SHP77 (cell line): ENCODE data around the gene KLK11.
"Not testable (repeated sequence)": the region's sequence is repeated elsewhere in the genome, so short reads cannot be mapped to it uniquely, and the experiment has no call there.

Experiments
- DNase-seq, 2 experiments: peaks; one replicate each; lab custom pipeline; 2025; lab: John Stamatoyannopoulos, UW

KLK11 gene

DNA sequence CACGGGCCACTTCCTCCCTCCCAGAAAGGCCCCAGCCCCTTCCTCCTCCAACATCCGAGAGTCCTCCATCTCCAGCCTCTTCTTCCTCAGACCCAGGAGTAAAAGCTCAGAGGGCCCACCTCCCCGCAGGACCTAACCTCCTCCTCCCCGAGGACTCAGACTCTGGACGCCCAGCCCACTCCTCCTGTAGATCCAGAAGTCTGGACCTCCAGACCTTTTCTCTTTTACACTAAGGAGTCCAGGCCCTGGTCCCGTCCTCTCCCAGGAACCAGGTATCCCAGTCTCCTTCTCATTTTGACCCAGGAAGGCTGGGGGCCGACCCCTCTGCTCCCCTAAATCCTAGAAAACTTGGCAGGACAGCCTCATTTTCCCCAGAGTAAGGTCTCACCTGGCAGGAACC lies 23.1 kb downstream of the KLK11 start:
- no peak for DNase-seq

DNA sequence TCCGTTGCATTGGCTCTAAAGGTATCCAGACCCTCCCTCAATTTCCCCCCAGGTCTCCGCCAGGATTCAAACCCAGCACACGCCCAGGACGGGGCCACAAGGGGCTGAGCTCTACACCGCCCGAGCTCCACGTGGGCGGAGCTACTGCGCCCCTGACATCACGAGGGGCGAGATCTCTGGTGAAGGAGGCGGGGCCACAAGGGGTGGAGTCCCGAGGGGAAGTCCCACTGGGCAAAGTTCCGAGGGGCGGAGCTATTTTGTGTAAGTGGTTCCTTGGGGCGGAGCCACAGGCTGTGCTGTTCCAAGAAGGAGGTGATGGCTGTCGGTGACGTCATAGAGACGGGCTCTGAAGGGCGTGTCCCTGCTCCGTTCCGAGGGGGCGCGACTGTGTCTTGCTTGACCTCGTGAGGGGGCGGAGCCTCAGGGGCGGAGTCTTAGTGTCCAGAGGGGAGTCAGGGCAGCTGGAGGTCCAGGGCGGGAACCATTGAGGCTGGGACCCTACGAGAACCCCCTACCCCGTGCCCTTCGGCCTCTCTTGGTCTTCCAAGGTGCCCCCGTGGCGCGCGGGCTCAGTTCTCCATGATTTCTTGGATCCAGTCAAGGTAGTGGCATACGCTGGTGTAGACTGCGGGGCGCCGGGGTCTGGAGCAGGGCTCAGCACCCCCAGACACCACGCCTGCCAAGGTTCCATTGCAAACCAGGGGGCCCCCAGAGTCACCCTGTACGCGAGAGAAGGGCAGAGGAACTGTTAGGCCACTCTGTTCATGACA lies 23.7 kb downstream of the KLK11 start:
- DNase-seq = no peak

DNA sequence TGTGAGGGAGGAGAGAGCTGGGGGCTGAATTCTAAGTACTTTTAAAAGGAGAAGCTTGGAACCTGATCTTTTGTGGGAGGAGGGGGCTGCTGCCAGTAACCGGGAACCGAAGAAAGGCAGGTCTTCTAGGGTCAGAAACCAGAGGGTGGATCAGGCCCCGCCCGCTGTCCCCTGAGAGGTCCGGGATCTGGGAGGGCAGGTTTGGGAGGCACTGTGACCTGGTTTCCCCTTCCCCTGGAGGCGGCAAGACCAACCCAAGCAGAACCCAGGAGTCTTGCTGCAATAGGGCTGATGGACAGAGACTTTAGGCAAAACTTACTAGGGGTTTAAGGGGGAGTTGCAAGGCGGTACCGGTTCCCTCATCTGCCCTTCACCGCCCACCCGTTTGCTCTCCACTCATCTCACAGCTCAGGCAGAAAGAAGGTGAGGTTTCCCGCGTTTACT lies 24.3 kb downstream of the KLK11 start:
- DNase-seq = no peak

DNA sequence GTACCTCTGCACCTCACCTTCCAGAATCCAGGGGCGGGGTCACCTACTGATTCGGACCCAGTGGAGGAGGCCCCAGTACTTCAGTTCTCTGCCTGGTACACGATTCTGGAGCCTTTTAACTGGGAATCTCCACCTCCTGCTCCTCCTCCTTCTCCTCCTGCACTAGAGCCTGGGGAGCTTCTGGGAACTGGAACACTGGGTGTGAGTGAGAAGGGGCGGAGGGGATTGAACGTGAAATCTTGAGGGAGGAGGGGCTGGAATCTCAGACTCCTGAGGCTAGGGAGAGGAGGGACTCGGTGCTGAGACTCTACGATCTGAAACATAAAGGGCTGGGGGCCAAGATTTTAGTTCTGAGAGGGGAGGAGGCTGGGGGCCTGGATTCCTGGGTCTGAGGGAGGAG lies 24.9 kb downstream of the KLK11 start, which contains the start of gene KLK8:
TSS of gene KLK8 (minus strand) at position 90 of the 400 bp plus-strand sequence. CDS start 437 bp downstream, outside the sequence.
- DNase-seq = no peak

DNA sequence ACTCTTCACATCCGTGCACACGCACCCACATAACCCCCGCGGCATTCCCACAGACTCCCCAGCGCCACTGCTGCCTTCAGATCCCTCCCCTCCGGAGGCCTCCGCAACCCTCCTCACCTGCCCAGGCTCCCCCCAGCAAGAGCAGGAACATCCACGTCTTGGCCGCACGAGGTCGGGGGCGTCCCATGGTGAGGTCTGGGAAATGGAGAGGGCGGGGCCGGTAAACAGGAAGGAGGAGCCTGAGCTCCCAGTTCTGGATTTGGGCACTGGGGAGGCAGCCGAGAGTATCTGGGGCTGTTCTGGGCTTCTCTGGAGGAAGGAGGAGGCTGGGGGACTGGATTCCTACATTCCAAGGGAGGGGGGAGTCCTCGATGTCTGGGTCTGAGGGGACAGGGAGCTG lies 25.4 kb downstream of the KLK11 start:
- no peak for DNase-seq

DNA sequence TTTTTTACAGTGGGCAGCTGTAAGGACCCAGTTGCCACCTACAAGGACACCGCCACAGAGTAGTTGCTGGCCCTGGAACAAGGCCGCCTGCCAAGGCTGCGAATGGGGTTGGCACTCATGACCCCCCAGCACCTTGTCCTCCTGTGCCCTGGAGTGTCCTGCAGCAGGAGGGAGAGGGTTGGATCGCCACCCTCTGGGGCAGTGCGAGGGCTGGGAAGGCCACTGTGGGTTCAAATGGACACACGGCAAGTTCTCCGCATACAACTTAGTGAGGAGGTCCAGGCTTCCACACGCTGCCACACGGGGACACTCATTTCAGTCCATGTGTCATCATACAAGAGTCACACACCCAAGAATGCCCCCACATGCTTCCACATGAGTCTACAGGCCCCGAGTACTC lies 26.0 kb downstream of the KLK11 start:
- DNase-seq = no peak

DNA sequence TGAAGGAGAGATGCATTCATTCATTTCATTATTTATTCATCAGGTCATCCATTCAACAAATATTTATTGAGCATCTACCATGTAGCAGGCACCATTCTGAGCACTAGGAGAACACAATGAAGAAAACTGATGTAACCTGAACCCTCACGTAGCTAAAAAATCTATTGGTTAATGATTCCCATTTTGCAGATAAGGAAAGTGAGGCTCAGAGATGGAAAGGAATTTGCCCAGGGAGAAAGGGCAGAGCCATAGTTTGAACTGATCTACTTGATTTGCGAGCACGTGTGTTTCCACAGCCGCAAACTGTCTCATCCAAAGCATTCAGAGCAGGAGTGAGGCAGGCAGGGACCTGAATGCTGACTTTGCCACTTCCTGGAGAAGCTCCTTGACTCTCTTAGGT lies 27.7 kb downstream of the KLK11 start:
- DNase-seq = no peak

DNA sequence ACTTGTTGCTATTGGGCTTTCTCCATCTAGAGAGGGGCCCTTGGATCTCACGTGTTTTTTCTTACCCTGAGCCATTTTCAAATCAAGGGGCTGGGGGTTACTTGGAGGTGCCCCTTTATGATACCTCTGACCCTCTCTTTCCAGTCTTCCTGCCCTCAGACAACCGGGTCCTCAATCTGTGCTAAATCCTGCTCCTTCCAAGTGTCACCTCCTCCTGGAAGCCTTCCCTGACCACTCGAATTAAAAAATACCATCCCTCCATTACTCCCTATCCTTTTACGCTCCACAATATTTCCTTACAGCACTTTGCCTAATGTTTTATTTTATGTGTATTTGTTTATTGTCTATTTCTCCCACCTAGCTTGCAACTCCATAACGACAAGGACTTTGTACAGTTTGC lies 28.4 kb downstream of the KLK11 start:
- no peak for DNase-seq

DNA sequence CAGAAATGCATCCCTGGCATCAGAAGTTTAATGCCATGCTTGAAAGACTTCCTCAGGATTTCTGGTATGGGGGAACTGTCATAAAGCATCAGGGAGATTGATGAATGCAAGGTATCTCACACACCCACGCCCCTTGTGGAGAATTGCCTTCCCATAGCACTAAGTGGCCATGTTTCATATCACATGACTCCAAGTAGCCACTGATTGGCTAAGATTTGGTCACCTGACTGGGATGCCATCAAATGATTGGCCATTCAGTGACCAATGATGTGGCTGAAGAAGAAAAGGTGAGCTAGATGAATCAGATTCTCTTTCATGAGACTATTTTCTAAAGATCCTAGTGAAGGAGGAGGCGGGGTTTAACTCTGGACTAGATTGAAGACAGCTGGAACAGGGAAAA lies 32.3 kb downstream of the KLK11 start:
- DNase-seq = no peak

DNA sequence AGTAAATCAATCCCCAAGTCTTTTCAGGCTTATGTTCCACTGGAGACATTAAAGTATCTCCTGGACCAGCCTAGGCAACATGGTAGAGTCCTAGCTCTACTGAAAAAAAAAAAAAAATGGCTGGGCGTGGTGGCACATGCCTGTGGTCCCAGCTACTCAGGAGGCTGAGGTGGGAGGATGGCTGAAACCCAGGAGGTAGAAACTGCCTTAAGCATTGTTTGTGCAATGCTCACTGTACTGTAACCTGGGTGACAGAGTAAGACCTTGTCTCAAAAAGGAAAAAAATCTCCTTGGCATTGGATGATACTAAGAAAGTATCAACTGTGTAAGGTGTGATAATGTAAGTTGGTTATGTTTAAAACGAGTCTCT lies 33.8 kb downstream of the KLK11 start:
- no peak for DNase-seq

DNA sequence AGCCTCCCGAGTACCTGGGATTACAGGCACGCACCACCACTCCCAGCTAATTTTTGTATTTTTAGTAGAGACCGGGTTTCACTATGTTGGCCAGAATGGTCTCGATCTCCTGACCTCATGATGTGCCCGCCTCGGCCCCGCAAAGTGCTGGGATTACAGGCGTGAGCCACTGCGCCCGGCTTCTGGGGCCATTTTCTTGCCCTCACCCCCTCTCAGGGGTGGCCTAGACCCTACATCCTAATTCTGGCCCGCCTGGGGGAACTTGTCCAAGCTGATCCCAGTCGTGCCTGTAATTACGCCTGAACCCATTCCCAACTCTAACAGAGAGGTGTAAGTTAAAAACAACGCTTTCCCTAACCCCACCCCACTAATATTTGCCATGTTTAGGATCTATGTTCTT lies 42.0 kb downstream of the KLK11 start:
- not testable (repeated sequence) for DNase-seq

DNA sequence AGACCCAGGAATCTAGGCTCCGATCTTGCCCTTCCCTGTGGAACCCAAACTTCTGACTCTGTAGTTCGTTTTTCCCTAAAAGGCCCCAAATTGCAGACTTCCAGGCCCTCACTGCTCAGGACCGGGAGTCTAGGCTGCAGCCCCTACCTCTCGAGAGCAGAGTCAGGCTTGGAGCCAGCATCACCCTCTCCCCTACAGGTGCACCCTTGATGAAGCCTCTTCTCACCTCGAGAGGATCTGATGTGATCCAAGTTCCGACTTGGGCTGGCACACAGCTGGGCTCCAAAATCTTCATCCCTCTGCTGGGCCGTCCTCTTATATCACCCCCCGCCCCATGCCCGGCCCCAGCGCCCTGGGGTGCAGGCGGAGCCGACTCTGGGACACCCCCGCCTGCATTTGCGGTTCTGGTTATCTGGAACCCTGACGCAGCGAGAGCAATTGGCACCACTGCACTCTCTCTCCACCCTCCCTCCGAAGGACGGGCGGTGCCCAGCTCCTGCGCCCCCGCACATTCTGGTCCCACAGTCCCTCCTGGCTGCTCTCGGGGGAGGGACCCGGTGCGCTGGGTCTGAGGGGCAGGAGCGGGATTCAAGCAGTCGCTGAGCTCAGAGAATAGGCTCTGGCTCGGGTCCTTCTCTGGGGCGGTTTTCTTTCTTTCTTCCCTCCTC lies 42.7 kb downstream of the KLK11 start, which contains the start of gene KLK7:
TSS of gene KLK7 (minus strand) at position 293 of the 668 bp plus-strand sequence. CDS start 1,518 bp downstream, outside the sequence.
- no peak for DNase-seq

DNA sequence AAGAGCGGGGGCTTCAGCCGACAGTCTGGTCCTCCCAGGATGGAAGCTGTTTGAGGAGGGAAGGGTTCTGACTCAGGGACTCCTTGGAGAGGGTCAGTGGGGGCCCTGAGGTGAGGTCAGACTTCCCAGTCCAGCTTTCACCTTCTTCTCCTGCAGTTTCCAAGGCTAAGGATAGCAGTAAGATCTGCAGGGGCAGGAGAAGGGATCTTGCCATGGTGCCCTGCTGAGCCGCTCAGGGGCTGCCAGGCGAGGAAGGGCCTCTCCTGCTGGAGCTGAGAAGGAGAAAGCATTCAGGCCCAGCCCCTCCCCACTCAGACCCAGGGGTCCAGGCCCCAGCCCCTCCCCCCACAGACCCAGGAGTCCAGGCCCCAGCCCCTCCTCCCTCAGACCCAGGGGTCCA lies 44.2 kb downstream of the KLK11 start:
- DNase-seq = no peak

DNA sequence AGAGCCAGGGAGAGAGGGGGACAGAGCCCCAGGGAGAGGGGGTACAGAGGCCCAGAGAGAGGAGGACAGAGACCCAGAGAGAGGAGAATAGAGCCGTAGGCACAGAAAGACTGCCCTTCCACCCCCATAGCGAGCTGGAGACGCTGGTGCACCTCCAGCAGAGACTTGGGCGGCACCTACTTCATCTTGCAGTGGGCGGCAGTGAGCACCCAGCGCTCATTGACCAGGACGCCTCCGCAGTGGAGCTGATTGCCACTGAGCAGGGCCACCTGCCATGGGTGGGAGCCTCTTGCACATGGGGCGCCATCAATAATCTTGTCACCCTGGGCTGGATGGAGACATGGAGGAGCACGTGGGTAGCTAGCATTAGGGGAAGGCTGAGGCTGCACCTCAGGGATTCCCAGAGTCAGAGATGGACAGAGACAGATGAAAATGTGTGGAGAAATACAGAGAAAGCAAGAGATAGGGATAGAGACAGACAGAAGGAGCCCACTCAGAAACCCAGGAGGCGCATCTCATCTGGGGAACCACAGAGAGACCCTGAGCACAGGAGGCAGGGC lies 44.7 kb downstream of the KLK11 start:
- DNase-seq = no peak

DNA sequence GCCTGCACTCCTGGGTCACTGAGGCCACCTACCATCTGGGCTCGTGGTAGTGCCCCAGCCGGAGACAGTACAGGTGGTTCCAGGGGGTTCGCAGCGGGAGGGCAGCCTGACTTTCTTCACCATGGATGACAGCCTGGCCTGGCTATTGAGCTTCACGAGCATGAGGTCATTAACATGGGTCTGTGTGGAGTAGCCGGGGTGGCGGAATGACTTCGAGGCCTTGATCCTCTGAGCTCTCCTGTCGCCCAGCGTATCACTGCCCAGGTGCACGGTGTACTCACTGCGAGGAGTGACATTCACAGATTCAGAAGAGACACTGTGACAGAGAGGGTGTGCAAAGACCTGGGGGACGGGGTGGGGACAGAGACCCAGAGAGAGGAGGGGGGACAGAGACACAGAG lies 46.2 kb downstream of the KLK11 start:
- no peak for DNase-seq

DNA sequence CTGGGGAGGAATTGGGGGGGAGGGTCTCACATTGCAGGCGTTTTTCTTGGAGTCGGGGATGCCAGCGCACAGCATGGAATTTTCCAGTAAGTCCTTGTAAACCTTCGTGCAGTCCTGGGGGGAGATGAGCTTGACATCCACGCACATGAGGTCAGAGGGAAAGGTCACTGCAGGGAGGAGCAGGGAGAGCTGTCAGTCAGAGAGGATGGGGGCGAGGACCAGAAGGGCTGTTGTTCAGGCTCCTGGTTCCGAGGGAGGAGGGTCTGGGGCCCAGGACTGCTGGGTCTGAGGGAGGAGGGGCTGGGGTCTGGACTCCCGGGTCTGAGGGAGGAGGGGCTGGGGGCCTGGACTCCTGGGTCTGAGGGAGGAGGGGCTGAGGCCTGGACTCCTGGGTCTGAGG lies 46.7 kb downstream of the KLK11 start:
- no peak for DNase-seq

DNA sequence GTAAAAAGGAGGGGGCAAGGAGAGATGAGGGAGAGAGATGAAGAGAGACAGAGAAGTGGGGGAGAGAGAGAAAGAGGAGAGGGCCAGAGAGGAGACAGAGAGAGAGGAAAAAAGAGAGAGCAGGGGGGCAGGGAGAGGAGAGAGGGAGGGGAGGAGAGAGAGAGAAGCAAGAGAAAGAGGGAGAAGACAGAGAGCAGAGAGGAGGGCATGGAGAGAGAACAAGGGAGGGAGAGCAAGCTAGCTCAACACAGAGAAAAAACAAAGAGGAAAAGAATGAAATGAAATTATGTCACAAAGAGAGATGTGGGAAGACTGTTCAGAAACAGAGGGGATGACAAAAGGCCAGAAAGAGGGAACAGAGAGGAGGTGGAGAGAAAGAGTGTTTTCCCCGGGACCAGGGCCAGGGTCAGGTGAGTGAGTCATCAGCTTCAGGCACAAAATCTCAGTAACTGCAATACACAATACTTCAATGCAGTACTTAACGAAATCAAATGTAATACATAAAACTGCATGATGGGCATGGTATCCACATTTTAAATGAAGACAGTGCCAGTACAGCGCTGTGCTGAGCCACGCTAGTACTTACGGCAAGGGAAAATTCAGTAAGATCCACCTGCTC lies 47.5 kb downstream of the KLK11 start:
- no peak for DNase-seq

DNA sequence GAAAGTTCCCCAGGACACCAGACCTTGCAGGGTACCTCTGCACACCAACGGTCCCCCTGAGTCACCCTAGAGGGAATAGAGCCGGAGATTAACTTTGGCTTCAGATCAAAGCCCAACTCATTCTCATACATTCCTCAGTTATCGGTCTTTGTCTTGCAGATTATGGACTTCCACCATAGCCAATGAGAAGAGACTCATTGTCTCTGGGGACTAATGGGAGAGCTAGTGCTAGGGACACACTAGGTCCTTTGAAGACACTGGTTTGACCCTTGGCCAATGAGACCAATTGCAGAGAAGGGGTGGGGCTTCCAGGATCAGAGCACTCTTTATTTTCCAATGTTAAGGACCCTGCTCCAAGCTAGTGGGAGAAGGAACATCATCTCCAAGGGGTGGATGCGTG lies 48.8 kb downstream of the KLK11 start:
- no peak for DNase-seq

DNA sequence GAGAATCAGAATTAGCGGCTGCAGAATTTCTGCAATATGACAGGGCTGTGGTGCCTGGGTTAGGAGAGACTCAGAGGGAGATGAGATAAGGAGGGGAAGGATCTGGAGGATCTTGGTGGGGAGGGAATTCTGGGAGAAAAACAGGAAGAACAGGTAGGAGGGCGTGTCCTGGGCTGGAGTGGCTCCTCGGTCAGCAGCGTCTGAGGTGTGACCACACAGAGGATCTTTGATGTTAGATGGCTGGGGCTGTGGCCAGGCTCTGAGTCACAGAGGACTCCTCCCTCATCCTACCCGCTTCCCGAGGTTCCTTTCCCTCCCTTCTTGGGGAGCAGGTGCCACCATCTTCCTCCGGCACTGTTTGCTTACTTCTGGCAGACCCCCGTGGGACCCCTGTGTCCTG lies 50.6 kb downstream of the KLK11 start:
- DNase-seq = no peak

DNA sequence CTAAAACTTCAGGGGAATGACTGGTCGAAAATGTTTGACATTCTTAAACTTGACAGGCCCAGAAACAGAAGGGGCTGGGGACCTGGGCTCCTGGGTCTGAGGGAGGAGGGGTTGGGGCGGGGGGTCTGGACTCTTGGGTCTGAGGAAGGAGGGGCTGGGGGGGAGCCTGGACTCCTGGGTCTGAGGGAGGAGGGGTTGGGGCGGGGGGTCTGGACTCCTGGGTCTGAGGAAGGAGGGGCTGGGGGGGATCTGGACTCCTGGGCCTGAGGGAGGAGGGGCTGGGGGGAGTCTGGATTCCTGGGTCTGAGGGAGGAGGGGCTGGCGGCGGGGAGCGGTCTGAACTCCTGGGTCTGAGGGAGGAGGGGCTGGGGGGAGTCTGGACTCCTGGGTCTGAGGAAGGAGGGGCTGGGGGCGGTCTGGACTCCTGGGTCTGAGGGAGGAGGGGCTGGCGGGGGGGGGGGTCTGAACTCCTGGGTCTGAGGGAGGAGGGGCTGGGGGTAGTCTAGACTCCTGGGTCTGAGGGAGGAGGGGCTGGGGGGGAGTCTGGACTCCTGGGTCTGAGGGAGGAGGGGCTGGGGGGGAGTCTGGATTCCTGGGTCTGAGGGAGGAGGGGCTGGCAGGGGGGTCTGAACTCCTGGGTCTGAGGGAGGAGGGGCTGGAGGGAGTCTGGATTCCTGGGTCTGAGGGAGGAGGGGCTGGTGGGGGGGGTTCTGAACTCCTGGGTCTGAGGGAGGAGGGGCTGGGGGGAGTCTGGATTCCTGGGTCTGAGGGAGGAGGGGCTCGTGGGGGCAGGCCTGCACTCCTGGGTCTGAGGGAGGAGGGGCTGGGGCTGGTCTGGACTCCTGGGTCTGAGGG lies 51.5 kb downstream of the KLK11 start:
- no peak for DNase-seq

DNA sequence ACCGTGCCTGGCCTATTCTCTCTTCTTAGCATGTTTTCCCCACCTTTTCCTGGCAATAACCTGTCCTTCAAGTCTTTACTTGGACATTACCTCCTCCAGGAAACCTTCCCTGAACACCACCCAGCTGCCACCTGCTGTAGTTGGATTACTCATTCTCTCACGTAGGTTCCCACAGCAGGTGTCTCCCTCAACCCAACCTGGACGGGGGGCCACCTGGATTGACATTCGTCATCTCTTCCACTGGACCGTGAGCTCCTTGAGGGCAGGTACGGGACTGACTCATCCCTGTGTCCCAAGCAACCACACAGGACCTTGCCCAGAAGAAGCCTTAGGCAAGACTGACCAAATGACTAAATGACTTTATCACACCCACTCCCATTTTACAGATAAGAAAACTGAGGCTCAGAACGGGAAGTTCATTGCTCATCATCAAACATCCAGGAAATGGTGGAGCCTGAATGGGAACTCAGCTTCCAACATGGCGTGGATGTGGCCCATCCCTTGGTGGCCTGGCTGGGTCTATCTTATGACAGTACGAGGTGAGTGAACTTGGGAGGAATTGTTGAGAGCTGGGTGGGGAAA lies 53.5 kb downstream of the KLK11 start:
- no peak for DNase-seq
